ENCODE results near the gene USH2A. TPM values are rescaled to one million over a fixed set of nuclear protein-coding genes. Genes with fewer than 3 reads are reported as not detected.
"Not testable (repeated sequence)": the region's sequence is repeated elsewhere in the genome, so short reads cannot be mapped to it uniquely, and the experiment has no call there.

USH2A gene
- total RNA-seq, 1 donor from 2014 or later, result not detected

GRCh38 chr1:216032961-216033614, 390.2 kb downstream of the USH2A start:
- ATAC-seq, result no peak

- ATAC-seq, result no peak
Measured at GRCh38 chr1:216032284-216032683, 391.0 kb downstream of the USH2A start.

GRCh38 chr1:216028631-216029030, 394.6 kb downstream of the USH2A start:
- ATAC-seq, result no peak

DNA sequence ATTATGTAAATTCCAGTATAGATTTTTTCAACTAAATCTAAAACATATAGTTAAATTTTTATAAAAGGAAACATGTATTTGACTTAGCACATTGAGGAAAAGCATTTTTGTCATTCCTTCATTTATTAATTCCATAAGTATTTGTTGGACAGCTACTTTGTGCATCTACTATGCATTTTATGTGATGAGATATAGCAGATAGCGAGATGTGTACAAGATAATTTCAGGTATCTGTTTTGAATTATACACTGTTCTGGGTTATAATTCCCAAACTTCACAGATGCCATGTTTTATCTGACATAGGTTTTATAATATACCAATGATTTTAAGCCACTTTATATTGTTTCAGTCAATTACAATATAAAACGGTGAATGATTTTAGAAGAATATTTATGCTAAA, 398.7 kb downstream of the USH2A start:
- no peak for ATAC-seq

DNA sequence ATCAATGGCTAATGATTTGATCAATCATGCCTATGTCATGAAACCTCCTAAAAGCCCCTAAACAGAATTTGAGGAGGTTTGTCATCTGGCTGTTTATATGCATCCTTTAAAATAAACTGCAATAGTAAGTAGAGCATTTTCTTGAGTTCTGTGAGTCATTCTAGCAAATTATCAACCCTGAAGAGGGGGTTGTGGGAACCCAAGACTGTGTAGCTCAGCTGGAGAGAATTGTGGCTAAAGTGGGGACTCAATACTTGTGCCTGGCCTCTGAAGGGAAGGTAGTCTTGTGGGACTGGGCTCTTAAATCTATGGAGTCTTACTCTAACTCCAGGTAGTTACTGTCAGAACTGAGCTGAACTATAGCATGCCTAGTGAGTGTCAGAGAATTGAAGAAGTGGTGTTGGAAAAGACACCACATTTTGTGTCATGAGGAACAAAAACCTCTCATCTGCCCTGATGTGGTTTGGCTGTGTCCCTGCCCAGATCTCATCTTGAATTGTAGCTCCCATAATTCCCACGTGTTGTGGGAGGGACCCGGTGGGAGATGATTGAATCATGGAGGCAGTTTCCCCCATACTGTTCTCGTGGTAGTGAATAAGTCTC, 402.4 kb downstream of the USH2A start:
- ATAC-seq, result no peak

GRCh38 chr1:216015116-216015515, 408.1 kb downstream of the USH2A start:
- no peak for ATAC-seq

DNA sequence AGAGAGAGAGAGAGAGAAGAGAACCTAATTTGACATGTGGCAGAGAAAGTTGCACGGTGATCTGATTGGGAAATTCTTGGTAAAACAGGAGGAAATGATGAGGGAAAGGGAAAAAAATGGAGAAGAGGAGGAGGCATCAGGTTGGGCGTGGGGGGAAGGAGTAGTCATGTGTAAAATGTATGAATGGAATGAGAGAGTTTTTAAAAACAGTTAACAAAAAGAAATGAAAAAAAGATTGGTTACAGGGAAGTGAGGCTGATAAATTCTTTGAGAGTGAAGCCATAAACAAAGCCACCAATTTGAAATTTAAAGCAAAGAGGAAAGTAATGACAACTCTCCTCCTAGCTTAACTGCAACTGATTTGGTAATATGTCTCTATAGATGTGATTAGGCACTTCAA, 409.2 kb downstream of the USH2A start:
- no peak for ATAC-seq

DNA sequence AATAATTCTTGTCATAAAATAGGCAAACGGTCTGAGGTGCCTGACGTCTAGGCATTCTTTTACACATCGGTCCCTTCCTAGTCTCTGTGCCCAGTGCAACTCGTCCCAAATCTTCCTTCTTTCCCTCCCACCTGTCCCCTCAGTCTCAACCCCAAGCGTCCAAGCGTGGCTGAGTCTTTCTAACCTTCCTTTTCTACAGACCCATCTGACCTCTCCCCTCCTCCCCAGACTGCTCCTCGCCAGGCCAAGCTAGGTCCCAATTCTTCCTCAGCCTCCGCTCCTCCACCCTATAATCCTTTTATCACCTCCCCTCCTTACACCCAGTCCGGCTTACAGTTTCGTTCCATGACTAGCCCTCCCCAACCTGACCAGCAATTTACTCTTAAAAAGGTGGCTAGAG, 413.8 kb downstream of the USH2A start:
- not testable (repeated sequence) for ATAC-seq

- peak; percentile 82 for ATAC-seq
Measured at GRCh38 chr1:216005916-216006315, 417.3 kb downstream of the USH2A start.

DNA sequence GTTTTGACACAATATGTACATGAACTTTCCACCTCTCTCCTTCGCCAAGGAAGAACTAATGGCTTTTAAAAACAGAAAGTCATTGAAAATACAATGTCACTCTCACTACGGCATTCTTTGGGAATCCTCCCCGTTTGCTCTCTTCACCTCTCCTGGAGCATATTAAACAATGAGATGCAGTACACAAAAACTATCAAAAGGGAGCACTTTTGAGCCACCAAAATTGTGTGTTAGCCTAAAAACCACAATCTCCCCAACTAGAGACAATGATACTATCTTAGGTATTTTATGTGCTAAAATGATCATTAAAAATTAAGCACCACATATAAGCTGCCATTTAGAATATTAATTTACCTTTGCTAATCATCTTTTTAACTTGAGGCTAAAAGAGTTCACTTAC, 430.6 kb downstream of the USH2A start:
- ATAC-seq, result no peak

GRCh38 chr1:215987092-215987875, 436.0 kb downstream of the USH2A start:
- ATAC-seq, result no peak

GRCh38 chr1:215986401-215986800, 436.8 kb downstream of the USH2A start:
- ATAC-seq, result no peak

- no peak for ATAC-seq
Measured at GRCh38 chr1:215983680-215984079, 439.6 kb downstream of the USH2A start.

- no peak for ATAC-seq
Measured at GRCh38 chr1:215971793-215972441, 451.3 kb downstream of the USH2A start.

DNA sequence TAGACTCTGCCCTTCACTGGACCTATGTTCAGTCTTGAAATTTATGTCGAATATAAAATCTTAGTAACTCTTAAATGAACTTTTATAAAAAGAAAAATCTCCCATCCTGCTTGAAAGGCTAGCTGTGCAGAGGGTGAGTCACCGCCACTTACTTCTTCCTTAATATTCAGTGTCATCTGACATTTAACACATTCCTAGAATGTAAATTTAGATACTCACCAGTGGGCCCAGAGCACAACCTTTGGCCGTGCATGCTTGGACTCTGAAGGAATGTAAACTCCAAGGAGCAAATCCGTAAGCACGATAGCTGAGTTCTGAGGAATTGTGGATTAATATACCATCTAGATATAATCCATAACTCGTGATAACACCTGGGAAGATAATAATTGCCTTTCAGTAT, 452.8 kb downstream of the USH2A start:
- ATAC-seq, result no peak

DNA sequence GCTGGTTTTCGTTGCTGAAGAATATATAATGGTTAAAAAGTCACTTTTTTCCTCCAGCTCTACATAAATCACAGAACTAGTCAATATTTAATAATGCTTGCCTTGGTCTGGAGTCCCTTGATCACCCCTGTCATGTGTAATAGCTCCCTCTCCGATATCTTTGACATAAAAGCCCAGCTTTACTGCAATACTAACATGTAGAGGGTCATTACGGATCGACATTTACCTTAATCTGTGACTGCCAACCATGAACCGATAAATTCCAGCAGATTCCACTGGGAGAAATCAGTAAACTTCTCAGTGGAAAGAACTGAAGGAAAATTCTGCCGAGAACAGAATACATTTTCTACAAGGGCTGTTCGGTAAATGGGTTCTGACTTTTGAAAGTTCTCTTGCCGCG, 459.6 kb downstream of the USH2A start:
- no peak for ATAC-seq

DNA sequence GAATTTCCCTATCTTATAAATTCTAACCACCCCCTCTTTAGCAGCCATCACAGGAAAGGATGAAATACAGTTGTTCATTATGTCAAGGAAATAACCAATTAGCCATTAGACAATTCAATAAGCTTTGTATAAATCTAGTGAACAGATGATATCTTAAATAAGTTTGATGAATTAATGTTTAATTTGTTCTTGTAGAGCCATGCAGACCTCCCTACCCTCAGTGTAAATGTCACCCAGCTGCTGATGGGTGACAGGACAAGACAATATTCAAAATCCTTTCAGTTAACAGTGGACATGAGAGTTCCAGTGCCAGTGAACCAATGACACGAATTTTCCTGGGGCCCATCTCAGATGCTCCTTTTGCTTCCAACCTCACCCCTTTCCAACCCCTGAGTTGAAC, 460.2 kb downstream of the USH2A start:
- ATAC-seq, result no peak

- no peak for ATAC-seq
Measured at GRCh38 chr1:215958841-215959240, 464.4 kb downstream of the USH2A start.

GRCh38 chr1:215957663-215958062, 465.6 kb downstream of the USH2A start:
- no peak for ATAC-seq

GRCh38 chr1:215932558-215932957, 490.7 kb downstream of the USH2A start:
- no peak for ATAC-seq

DNA sequence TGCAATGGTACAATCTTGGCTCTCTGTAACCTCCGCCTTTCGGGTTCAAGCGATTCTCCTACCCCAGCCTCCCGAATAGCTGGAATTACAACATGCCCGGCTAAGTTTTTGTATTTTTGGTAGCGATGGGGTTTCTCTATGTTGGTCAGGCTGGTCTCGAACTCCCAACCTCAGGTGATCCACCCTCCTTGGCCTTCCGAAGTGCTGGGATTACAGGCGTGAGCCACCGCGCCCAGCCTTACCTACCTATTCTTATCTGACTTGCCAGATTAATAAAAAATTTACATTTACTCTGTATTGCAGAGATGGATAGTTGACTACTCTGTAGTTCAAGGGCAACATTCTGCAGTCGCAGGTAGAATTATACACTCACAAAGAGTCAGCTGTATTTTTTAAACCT, 496.6 kb downstream of the USH2A start:
- ATAC-seq, result no peak

DNA sequence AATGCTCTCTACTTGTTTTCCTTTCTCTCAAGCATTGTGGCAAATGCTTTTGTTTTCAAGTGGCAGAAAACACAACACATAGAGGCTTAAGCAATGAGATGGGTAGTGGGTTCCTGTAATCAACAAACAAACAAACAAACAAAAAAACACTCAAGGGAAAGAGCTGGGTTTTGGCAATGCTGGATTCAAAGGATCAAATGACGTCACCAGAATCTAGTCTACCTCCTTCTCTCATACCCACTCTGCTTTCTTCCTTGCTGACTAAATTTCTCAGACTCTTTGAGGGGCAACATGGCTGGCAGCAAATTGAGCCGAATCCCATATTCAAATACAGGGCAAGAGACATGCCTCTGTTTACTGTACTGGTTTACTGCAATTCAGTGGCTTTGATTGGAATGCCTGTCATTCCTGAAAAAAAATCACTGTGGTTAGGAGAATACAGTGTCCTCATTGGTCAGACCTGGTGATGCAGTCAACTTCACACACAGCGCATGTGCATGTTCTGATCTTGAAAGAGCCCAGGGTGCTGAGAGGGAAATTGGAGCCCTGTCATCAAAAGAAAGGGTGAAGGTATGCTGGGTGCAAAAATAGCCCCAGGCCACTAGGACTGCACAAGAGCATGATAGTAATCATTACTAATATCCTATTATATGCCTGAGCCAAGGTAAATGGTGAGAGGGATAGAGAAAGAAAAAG, 500.0 kb downstream of the USH2A start:
- no peak for ATAC-seq
